ENCODE measurements around the gene COL8A2. TPM values are rescaled to one million over a fixed set of nuclear protein-coding genes. Genes with fewer than 3 reads are reported as not detected.

The COL8A2 gene
- total RNA-seq, 4 donors from 2014 or later = 1.2 to 5.4 (median 1.7) TPM

- in situ Hi-C loops (cut with MboI; ENCODE audit: low pct_ligation_motif_present in 1 of 4, low pct_unique_long_range_greater_than_20kb in 1 of 4, low sequenced_read_pairs in 3 of 4) (no loop called here), intact Hi-C loops (cut with DNase I; ENCODE audit: low total_unique reads) (loop anchor here (10.0 kb wide), 1 partner anchor 227 kb away; the partner anchor contains the start of gene STK40)
- Histone ChIP-seq H3K27ac (peak overlapping the region; percentile 98 to 100 (median 98)), H3K36me3 (no peaks in the 10 kb centered on the region), H3K9me3 (no peaks in the 10 kb centered on the region), H3K27me3 (no peaks in the 10 kb centered on the region), H3K4me3 (peak overlapping the region; percentile 84 to 100 (median 88)), H3K4me1 (peaks cover 37 to 64% (median 56%) of the 10 kb centered on the region in 4 donors)
- TF ChIP-seq EP300 (IDR thresholded peaks at IDR 0.05; ENCODE audit: low read depth) = no peak
- TF ChIP-seq POLR2AphosphoS5 (IDR thresholded peaks at IDR 0.05) = no peak
- TF ChIP-seq, protein P1, sequence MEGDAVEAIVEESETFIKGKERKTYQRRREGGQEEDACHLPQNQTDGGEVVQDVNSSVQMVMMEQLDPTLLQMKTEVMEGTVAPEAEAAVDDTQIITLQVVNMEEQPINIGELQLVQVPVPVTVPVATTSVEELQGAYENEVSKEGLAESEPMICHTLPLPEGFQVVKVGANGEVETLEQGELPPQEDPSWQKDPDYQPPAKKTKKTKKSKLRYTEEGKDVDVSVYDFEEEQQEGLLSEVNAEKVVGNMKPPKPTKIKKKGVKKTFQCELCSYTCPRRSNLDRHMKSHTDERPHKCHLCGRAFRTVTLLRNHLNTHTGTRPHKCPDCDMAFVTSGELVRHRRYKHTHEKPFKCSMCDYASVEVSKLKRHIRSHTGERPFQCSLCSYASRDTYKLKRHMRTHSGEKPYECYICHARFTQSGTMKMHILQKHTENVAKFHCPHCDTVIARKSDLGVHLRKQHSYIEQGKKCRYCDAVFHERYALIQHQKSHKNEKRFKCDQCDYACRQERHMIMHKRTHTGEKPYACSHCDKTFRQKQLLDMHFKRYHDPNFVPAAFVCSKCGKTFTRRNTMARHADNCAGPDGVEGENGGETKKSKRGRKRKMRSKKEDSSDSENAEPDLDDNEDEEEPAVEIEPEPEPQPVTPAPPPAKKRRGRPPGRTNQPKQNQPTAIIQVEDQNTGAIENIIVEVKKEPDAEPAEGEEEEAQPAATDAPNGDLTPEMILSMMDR (IDR thresholded peaks at IDR 0.05) = no peak
- no peak for TF ChIP-seq POLR2A (IDR thresholded peaks at IDR 0.05)
- WGBS, 2 donors (ENCODE audit: low coverage in 1 of 2) = 11 to 18% methylated on average over 4 to 9 of the region's 9 CpGs
- DNase-seq = no peak
These were observed 32.3 kb upstream of the COL8A2 start for GRCh38 chr1:36157115-36157903.

- WGBS, 2 donors (ENCODE audit: low coverage in 1 of 2) = 1% methylated on average over 29 of the region's 69 CpGs; no CpG with 5 or more reads in 1 of the 2 donors
- TF ChIP-seq, protein P1 (IDR thresholded peaks at IDR 0.05) = no peak
- TF ChIP-seq POLR2AphosphoS5 (IDR thresholded peaks at IDR 0.05) = peak in 2 of 3 donors; percentile 21 to 38
- in situ Hi-C loops (cut with MboI; ENCODE audit: low pct_ligation_motif_present in 1 of 4, low pct_unique_long_range_greater_than_20kb in 1 of 4, low sequenced_read_pairs in 3 of 4) = no loop called here
These were observed 31.5 kb upstream of the COL8A2 start for GRCh38 chr1:36156329-36157114.

GRCh38 chr1:36155408-36156328, 30.6 kb upstream of the COL8A2 start, which contains the start of gene MAP7D1:
TSS of gene MAP7D1 (plus strand) at chr1:36156160. CDS start at chr1:36156418, 258 bp downstream.
- DNase-seq = peak; percentile 89
- peaks cover 45 to 64% (median 56%) of the 10 kb centered on the region in 4 donors for H3K4me1 ChIP-seq
- H3K4me3 ChIP-seq = peak within 1 kb of the TSS; percentile 84 to 100 (median 88)
- no peaks in the 10 kb centered on the region for H3K27me3 ChIP-seq
- peak; percentile 89 for TF ChIP-seq POLR2A (IDR thresholded peaks at IDR 0.05)
- TF ChIP-seq, protein P1 (IDR thresholded peaks at IDR 0.05) = no peak
- TF ChIP-seq POLR2AphosphoS5 (IDR thresholded peaks at IDR 0.05) = peak; percentile 76 to 93 (median 88)
- TF ChIP-seq EP300 (IDR thresholded peaks at IDR 0.05; ENCODE audit: low read depth) = no peak
- H3K9me3 ChIP-seq = no peaks in the 10 kb centered on the region
- WGBS, 2 donors (ENCODE audit: low coverage in 1 of 2) = 0 to 1% methylated on average over 2 to 35 of the region's 88 CpGs
- intact Hi-C loops (cut with DNase I; ENCODE audit: low total_unique reads) = loop anchor here (10.0 kb wide), 1 partner anchor 229 kb away; the partner anchor contains the start of gene STK40
- in situ Hi-C loops (cut with MboI; ENCODE audit: low pct_ligation_motif_present in 1 of 4, low pct_unique_long_range_greater_than_20kb in 1 of 4, low sequenced_read_pairs in 3 of 4) = no loop called here
- H3K27ac ChIP-seq = peak within 1 kb of the TSS; percentile 98 to 100 (median 98)
- no peaks in the 10 kb centered on the region for H3K36me3 ChIP-seq

More at GRCh38 chr1:36156329-36157114, 31.5 kb upstream of the COL8A2 start:
- Histone ChIP-seq H3K4me1 (peaks cover 39 to 64% (median 56%) of the 10 kb centered on the region in 4 donors), H3K27ac (peak overlapping the region; percentile 98 to 100 (median 98)), H3K27me3 (no peaks in the 10 kb centered on the region), H3K36me3 (no peaks in the 10 kb centered on the region), H3K9me3 (no peaks in the 10 kb centered on the region), H3K4me3 (peak overlapping the region; percentile 84 to 100 (median 88))
- DNase-seq = peak; percentile 67
- intact Hi-C loops (cut with DNase I; ENCODE audit: low total_unique reads) = loop anchor here (10.0 kb wide), 1 partner anchor 228 kb away; the partner anchor contains the start of gene STK40
